Measurements from ENCODE around the gene FAM107B. TPM values are rescaled to one million over a fixed set of nuclear protein-coding genes. Genes with fewer than 3 reads are reported as not detected.

The FAM107B gene
- total RNA-seq, 1 experiment from 2014 or later: 24.5 TPM

GRCh38 chr10:14749070-14749809 lies 25.5 kb downstream of the FAM107B start:
- no peak overlapping the region for H2BK20ac ChIP-seq (ENCODE audit: low read depth, low read length, poor library complexity, severe bottlenecking)
- no peak overlapping the region for H2BK5ac ChIP-seq (ENCODE audit: insufficient read length, low read length)
- TF ChIP-seq, protein P1, sequence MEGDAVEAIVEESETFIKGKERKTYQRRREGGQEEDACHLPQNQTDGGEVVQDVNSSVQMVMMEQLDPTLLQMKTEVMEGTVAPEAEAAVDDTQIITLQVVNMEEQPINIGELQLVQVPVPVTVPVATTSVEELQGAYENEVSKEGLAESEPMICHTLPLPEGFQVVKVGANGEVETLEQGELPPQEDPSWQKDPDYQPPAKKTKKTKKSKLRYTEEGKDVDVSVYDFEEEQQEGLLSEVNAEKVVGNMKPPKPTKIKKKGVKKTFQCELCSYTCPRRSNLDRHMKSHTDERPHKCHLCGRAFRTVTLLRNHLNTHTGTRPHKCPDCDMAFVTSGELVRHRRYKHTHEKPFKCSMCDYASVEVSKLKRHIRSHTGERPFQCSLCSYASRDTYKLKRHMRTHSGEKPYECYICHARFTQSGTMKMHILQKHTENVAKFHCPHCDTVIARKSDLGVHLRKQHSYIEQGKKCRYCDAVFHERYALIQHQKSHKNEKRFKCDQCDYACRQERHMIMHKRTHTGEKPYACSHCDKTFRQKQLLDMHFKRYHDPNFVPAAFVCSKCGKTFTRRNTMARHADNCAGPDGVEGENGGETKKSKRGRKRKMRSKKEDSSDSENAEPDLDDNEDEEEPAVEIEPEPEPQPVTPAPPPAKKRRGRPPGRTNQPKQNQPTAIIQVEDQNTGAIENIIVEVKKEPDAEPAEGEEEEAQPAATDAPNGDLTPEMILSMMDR (conservative IDR thresholded peaks at IDR 0.05): no peak
- Mint-ChIP-seq H3K27me3 (ENCODE audit: low read depth) (no peaks in the 10 kb centered on the region; the same call in 1 of the 2 replicates), H3K36me3 (ENCODE audit: insufficient read depth in 1 of 3, low read depth in 3 of 3) (no peaks in the 10 kb centered on the region), H3K9me3 (peaks cover 0 to 5% of the 10 kb centered on the region in 2 experiments; a peak in 1 of 5 replicates), H3K4me3 (no peak overlapping the region), H3K4me1 (peaks cover 8 to 15% of the 10 kb centered on the region in 2 experiments), H3K27ac (no peak overlapping the region)
- no peaks in the 10 kb centered on the region for H3K4me1 ChIP-seq (ENCODE audit: insufficient read depth, low read length)
- H2BK120ac ChIP-seq (ENCODE audit: low read depth, low read length, poor library complexity, severe bottlenecking): no peak overlapping the region
- H3K23ac ChIP-seq (ENCODE audit: insufficient read length, low read depth, low read length): no peak overlapping the region
- H3K9ac ChIP-seq (ENCODE audit: extremely low read depth, insufficient read length, low read length): no peak overlapping the region
- no peak overlapping the region for H2AFZ ChIP-seq (ENCODE audit: low read length)
- H3K79me2 ChIP-seq (ENCODE audit: insufficient read depth, low read length): no peaks in the 10 kb centered on the region
- H3K9me3 ChIP-seq (ENCODE audit: control insufficient read depth, low read depth, low read length): no peaks in the 10 kb centered on the region
- no CpG with 5 or more reads among the region's 10 CpGs for WGBS (ENCODE audit: extremely low coverage, insufficient read length, low lambda C conversion rate)
- no peak overlapping the region for H2BK15ac ChIP-seq (ENCODE audit: low read depth, low read length)
- no peak overlapping the region for H2AK5ac ChIP-seq (ENCODE audit: insufficient read length, low read length)
- H3K18ac ChIP-seq (ENCODE audit: insufficient read length, low read depth, low read length): no peak overlapping the region
- H3K27me3 ChIP-seq (ENCODE audit: insufficient read depth, low read length): no peaks in the 10 kb centered on the region
- no peaks in the 10 kb centered on the region for H3K79me1 ChIP-seq (ENCODE audit: insufficient read depth, low read depth, low read length, poor library complexity, severe bottlenecking)
- H4K5ac ChIP-seq (ENCODE audit: insufficient read length, low read depth, low read length): no peak overlapping the region
- no peak overlapping the region for H4K91ac ChIP-seq (ENCODE audit: insufficient read length, low read depth, low read length)
- no peak overlapping the region for H4K8ac ChIP-seq (replicated peaks; ENCODE audit: insufficient read length, low read depth, low read length)
- H2BK12ac ChIP-seq (ENCODE audit: insufficient read length, low read depth, low read length): no peak overlapping the region
- H3K23me2 ChIP-seq (ENCODE audit: insufficient read length, low read depth, low read length, poor library complexity, severe bottlenecking): no peaks in the 10 kb centered on the region
- no peak overlapping the region for H3K27ac ChIP-seq (ENCODE audit: insufficient read length, low read depth, low read length)
- DNase-seq: no peak
- H4K20me1 ChIP-seq (ENCODE audit: control insufficient read depth, insufficient read depth, insufficient read length): no peaks in the 10 kb centered on the region
- no peak overlapping the region for H3K56ac ChIP-seq (ENCODE audit: insufficient read length, low read depth, low read length)
- no peak overlapping the region for H3K14ac ChIP-seq (ENCODE audit: insufficient read depth, low read length)
- H3K4ac ChIP-seq (ENCODE audit: low read depth, low read length): no peak overlapping the region
- H3K4me2 ChIP-seq (ENCODE audit: insufficient read depth, insufficient read length, low read length): no peak overlapping the region
- no peak overlapping the region for H3T11ph ChIP-seq (ENCODE audit: low read length)

All from H9 (cell line).